Transverse colon (tissue), 4 donors: ENCODE measurements around the gene LYPD3. TPM values are rescaled to one million over a fixed set of nuclear protein-coding genes. Genes with fewer than 3 reads are reported as not detected.

Experiments
- DNase-seq: peaks from one replicate; pipeline ENCODE4 v3.0.0-alpha.2; 2019
- H3K27ac ChIP-seq, 4 donors: fragments of 200-600 bp; sonication (generic); 2 replicates each; pipeline ENCODE4 v1.5.1; 2016 to 2018; ENCODE audit warnings: inconsistent platforms in 4 of 4
- H3K27me3 ChIP-seq: fragments of 200-600 bp; sonication (generic); 2 replicates; pipeline ENCODE4 v1.5.1; 2017; ENCODE audit warnings: inconsistent platforms
- H3K36me3 ChIP-seq, 4 donors: fragments of 200-600 bp; sonication (generic); 2 replicates each; pipeline ENCODE4 v1.5.1; 2017 to 2019; ENCODE audit warnings: inconsistent platforms in 4 of 4
- H3K4me1 ChIP-seq, 4 donors: fragments of 200-600 bp; sonication (generic); 2 replicates each; pipeline ENCODE4 v1.5.1; 2017 to 2020; ENCODE audit warnings: inconsistent platforms in 4 of 4
- H3K4me3 ChIP-seq, 4 donors: fragments of 200-600 bp; sonication (generic); 1 replicate in 1 of 4; 2 replicates in 3 of 4; pipeline versions ENCODE4 v1.5.1 to v1.6.1; 2017 to 2019; ENCODE audit warnings: inconsistent platforms in 4 of 4
- H3K9me3 ChIP-seq, 2 donors: fragments of 200-600 bp; sonication (generic); 2 replicates each; pipeline ENCODE4 v1.5.1; 2017 to 2019; ENCODE audit warnings: inconsistent platforms in 2 of 2
- EP300 ChIP-seq: sonication (generic); formaldehyde crosslinking; IDR thresholded peaks from one replicate; pipeline ENCODE4 v1.6.1; 2017; ENCODE audit warnings: antibody characterized with exemption, low read depth
- POLR2A ChIP-seq: fragments of 450-650 bp; IDR thresholded peaks from one replicate; pipeline ENCODE4 v1.6.1; 2016; ENCODE audit warnings: antibody characterized with exemption, mild to moderate bottlenecking, moderate library complexity
- POLR2AphosphoS5 ChIP-seq, 3 donors: sonication (generic); formaldehyde crosslinking; IDR thresholded peaks; one replicate each; pipeline ENCODE4 v1.6.1; 2016; ENCODE audit warnings: antibody characterized with exemption in 3 of 3
- WGBS, 2 donors: methylation state at CpG; one replicate each; pipeline ENCODE4 v1.1.5; 2018; ENCODE audit warnings: low coverage in 1 of 2; 5-methylcytosine and 5-hydroxymethylcytosine counted together
- in situ Hi-C, 4 donors: fragments of 200-750 bp; cut with MboI; loops; one replicate each; pipeline versions ENCODE4 v1.15.0 to v1.15.1; 2017; ENCODE audit warnings: low sequenced_read_pairs in 3 of 4, low pct_ligation_motif_present in 1 of 4, low pct_unique_long_range_greater_than_20kb in 1 of 4
- intact Hi-C: fragments of 100-400 bp; cut with DNase I; formaldehyde crosslinking; loops from one replicate; pipeline ENCODE4 v1.15.1; 2023; ENCODE audit warnings: low total_unique reads
- total RNA-seq, 4 donors: library from RNA; depleted of rRNA; stranded (reverse); fragments of >200 nt; gene quantifications; one replicate each; pipeline ENCODE4 v1.1.0, GENCODE V29; 2016
- TF ChIP-seq, protein P1 (sequence below), 5 experiments: fragments of 200-600 bp in 3 of 5; fragments of 450-650 bp in 2 of 5; sonication (generic) in 3 of 5; IDR thresholded peaks; 1 replicate in 2 of 5; 2 replicates in 3 of 5; pipeline ENCODE4 v1.5.1; 2016 to 2017; ENCODE audit warnings: antibody characterized with exemption in 5 of 5, inconsistent platforms in 3 of 5, mild to moderate bottlenecking in 2 of 5, moderate library complexity in 1 of 5

LYPD3 gene
- total RNA-seq, 4 donors from 2014 or later, result 2.2 TPM; not detected in 3

GRCh38 chr19:43482193-43482592, 16.8 kb upstream of the LYPD3 start:
- Histone ChIP-seq H3K4me3 (no peak overlapping the region), H3K36me3 (no peaks in the 10 kb centered on the region), H3K4me1 (no peaks in the 10 kb centered on the region), H3K27me3 (no peaks in the 10 kb centered on the region), H3K27ac (no peak overlapping the region), H3K9me3 (no peaks in the 10 kb centered on the region)
- in situ Hi-C loops (no loop called here), intact Hi-C loops (no loop called here)
- no peak for DNase-seq
- no peak for TF ChIP-seq POLR2AphosphoS5 (IDR thresholded peaks at IDR 0.05)
- TF ChIP-seq POLR2A, result no peak
- TF ChIP-seq, protein P1, sequence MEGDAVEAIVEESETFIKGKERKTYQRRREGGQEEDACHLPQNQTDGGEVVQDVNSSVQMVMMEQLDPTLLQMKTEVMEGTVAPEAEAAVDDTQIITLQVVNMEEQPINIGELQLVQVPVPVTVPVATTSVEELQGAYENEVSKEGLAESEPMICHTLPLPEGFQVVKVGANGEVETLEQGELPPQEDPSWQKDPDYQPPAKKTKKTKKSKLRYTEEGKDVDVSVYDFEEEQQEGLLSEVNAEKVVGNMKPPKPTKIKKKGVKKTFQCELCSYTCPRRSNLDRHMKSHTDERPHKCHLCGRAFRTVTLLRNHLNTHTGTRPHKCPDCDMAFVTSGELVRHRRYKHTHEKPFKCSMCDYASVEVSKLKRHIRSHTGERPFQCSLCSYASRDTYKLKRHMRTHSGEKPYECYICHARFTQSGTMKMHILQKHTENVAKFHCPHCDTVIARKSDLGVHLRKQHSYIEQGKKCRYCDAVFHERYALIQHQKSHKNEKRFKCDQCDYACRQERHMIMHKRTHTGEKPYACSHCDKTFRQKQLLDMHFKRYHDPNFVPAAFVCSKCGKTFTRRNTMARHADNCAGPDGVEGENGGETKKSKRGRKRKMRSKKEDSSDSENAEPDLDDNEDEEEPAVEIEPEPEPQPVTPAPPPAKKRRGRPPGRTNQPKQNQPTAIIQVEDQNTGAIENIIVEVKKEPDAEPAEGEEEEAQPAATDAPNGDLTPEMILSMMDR (IDR thresholded peaks at IDR 0.05), result no peak
- TF ChIP-seq EP300, result no peak
- 92 to 100% methylated on average over 1 to 4 of the region's 4 CpGs for WGBS, 2 donors

DNA sequence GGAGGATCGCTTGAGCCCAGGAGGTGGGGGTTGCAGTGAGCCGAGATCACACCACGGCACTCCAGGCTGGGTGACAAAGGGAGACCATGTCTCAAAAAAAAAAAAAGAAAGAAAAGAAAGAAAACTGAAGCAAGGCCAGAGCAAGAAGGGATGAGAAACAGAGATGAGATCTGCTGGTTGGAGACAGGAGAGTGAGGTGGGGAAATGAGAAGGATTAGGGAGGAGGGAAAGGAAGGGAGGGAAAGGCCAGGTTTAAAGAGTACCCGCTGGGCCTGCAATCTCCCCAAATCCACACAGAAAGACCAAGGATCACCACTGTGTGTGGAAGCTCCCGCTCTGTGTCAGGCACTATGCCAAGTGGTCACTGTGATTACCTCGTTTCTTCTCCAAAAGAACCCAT, 16.3 kb upstream of the LYPD3 start:
- Histone ChIP-seq H3K27me3 (no peaks in the 10 kb centered on the region), H3K36me3 (no peaks in the 10 kb centered on the region), H3K4me3 (no peak overlapping the region), H3K4me1 (no peaks in the 10 kb centered on the region), H3K9me3 (no peaks in the 10 kb centered on the region), H3K27ac (no peak overlapping the region)
- no peak for TF ChIP-seq POLR2A
- TF ChIP-seq, protein P1 (IDR thresholded peaks at IDR 0.05), result no peak
- TF ChIP-seq POLR2AphosphoS5 (IDR thresholded peaks at IDR 0.05), result no peak
- no peak for TF ChIP-seq EP300
- in situ Hi-C loops (no loop called here), intact Hi-C loops (no loop called here)
- DNase-seq, result no peak
- 81 to 90% methylated on average over 2 to 6 of the region's 6 CpGs for WGBS, 2 donors

DNA sequence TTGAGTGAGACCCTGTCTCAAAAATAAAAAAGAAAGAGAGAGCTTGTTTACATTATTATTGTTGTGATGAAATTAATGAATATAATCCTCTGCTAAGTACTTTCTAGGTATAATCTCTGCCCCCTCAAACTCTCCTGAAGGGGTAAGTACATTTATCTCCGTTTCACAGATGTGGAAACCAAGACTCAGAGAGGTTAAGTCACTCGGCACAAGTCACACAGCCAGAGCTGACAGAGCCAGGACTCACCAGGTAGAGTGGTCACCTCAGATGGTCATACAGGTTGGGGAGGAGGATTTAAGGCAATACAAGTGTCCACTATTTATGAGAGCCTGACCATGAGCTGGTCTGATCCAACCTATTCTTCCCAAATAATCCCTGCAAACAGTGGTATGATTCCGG, 15.2 kb upstream of the LYPD3 start:
- TF ChIP-seq, protein P1 (IDR thresholded peaks at IDR 0.05), result no peak
- TF ChIP-seq POLR2A, result no peak
- peaks cover 0 to 7% (median 2%) of the 10 kb centered on the region in 4 donors for H3K4me1 ChIP-seq
- no peaks in the 10 kb centered on the region for H3K36me3 ChIP-seq
- intact Hi-C loops (no loop called here), in situ Hi-C loops (no loop called here)
- H3K9me3 ChIP-seq, result no peaks in the 10 kb centered on the region
- no peak overlapping the region for H3K27ac ChIP-seq
- H3K27me3 ChIP-seq, result no peaks in the 10 kb centered on the region
- no peak for DNase-seq
- WGBS, 2 donors, result 96% methylated on average over 3 of the region's 3 CpGs; no CpG with 5 or more reads in 1 of the 2 donors
- no peak overlapping the region for H3K4me3 ChIP-seq

GRCh38 chr19:43479961-43480561, 14.7 kb upstream of the LYPD3 start:
- 88 to 93% methylated on average over 1 to 4 of the region's 4 CpGs for WGBS, 2 donors
- no peaks in the 10 kb centered on the region for H3K36me3 ChIP-seq
- in situ Hi-C loops, result no loop called here

More at GRCh38 chr19:43479961-43480561, 14.7 kb upstream of the LYPD3 start:
- no peak overlapping the region for H3K4me3 ChIP-seq
- H3K27me3 ChIP-seq, result no peaks in the 10 kb centered on the region
- H3K4me1 ChIP-seq, result peaks cover 0 to 10% (median 3%) of the 10 kb centered on the region in 4 donors
- TF ChIP-seq POLR2A (no peak), POLR2AphosphoS5 (IDR thresholded peaks at IDR 0.05) (no peak), EP300 (no peak)
- TF ChIP-seq, protein P1 (IDR thresholded peaks at IDR 0.05), result no peak
- no peaks in the 10 kb centered on the region for H3K9me3 ChIP-seq
- no peak overlapping the region for H3K27ac ChIP-seq
- intact Hi-C loops, result no loop called here
- no peak for DNase-seq
